Hepatocyte (in vitro differentiated cells): ENCODE data around the gene ULBP2.

ENCODE experiments used
- CTCF ChIP-seq: fragments of 200-600 bp; sonication (generic); IDR thresholded peaks from 2 replicates; pipeline ENCODE4 v1.5.1; 2016; ENCODE audit warnings: antibody characterized with exemption, mild to moderate bottlenecking; ENCODE audit not compliant: poor library complexity
- EZH2 ChIP-seq: fragments of 200-600 bp; sonication (generic); IDR thresholded peaks from 2 replicates; pipeline ENCODE4 v1.6.1; 2016; ENCODE audit warnings: antibody characterized with exemption, mild to moderate bottlenecking, borderline replicate concordance

DNA sequence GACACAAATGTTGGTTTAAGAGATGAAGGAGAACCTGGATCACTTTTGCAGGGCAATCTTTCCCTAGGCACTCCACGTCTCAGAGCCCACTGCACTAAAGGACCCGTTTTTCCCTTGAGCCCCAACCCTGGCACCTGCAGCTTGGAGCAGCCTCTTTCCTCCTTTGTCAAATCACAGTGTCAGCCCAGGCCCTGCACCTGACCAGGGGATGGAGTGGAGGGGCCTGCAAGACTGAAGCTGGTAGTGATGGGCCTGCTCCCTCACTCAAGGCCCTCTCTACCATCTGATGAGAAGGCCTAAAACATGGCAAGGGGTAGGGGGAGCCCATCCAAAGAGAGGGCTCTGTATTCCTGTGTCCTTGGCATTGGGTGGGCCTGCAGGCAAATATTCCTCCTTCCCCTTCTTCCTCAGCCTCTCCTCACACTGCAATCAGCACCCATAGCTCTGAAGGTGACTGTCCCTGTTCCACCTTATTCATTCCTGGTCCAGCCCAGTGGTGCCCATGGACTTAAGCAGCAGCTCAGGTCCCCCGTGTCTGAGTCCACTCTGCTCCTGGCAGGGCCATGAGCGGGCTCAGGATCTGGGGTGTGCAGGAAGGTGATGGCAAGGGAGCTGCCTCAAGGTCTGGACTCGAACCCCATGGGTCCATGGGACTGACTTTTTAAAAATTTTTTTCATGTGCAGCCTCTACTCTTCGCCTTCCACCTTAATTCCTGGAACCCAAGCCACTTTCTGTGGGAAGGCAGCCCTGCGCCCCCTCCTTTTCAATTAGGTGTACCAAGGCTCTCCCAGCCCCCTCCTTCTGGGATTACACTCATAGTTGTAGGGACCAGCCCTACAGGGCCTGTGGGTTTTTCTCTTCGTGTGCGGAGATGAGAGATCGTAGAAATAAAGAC is 25.6 kb upstream of the ULBP2 start:
- TF ChIP-seq CTCF (no peak), EZH2 (no peak)
